B cell (primary cell): Measurements from ENCODE around the gene ANTXR1.

ENCODE experiments used
- CTCF ChIP-seq: fragments of 200-600 bp; IDR thresholded peaks from one replicate; pipeline ENCODE4 v1.8.0; 2022; ENCODE audit warnings: antibody characterized with exemption, mild to moderate bottlenecking
- EZH2 ChIP-seq: IDR thresholded peaks from 2 replicates; pipeline ENCODE4 v1.6.1; 2012; ENCODE audit warnings: borderline replicate concordance, low read depth, mild to moderate bottlenecking, moderate library complexity, low read length; ENCODE audit not compliant: insufficient read depth, poor library complexity, severe bottlenecking

DNA sequence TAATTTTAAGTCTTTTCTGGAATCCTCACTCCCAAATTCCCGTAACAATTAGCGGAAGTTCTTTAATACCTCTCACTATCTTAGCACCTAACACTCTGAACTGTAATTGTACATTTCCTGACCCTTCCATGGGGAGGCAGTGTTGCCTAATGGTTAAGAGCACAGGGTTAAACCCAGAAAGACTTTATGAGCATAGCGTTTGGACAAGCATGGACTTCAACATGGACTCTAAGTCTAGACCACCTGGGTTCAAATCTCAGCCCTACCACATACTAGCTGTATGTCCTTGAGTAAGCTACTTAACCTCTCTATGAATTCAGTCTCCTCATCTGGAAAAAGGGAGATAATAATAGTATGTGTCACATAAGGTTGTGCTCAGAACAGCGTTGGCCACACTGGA lies 13.0 kb downstream of the ANTXR1 start:
- TF ChIP-seq CTCF (peak; percentile 25), EZH2 (no peak)
